ENCODE results near the gene MEGF8. TPM values are rescaled to one million over a fixed set of nuclear protein-coding genes. Genes with fewer than 3 reads are reported as not detected.

MEGF8 gene
- total and polyA plus RNA-seq, 4 donors, result 1.2 to 13.7 (median 9.4) TPM

DNA sequence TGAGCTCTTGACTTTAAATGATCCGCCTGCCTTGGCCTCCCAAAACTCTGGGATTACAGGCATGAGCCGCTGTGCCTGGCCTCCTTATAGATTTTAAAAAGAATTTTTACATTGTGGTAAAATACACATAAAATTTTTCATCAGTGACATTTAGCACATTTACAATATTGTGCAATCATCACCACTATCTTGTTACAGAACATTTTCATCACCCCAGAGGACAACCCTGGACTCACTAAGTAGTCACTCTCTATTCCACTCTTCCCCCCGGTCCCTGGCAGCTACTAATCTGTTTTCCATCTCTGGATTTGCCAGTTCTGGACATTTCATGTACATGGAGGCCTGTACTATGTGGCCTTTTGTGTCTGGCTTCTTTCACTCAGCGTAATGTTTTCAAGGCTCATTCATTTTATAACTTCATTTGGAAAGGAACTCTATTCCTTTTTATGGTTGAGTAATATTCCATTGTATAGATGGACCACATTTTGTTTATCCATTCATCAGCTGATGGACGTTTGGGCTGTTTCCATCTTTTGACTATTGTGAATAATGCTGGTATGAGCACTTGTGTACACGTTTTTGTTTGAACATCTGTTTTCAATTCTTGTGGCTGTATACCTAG lies 19.9 kb downstream of the MEGF8 start:
- Histone ChIP-seq H3K9ac (ENCODE audit: low read depth in 1 of 2, low read length in 2 of 2) (no peak overlapping the region), H3K27me3 (ENCODE audit: control insufficient read depth in 4 of 4, insufficient read depth in 4 of 4, low read length in 3 of 4) (no peaks in the 10 kb centered on the region), H3K4me1 (ENCODE audit: control insufficient read depth in 4 of 4, insufficient read depth in 4 of 4, low read length in 3 of 4) (no peaks in the 10 kb centered on the region), H3K27ac (ENCODE audit: low read depth in 1 of 2, low read length in 2 of 2) (no peak overlapping the region), H3K9me3 (ENCODE audit: control insufficient read depth in 4 of 4, low read length in 3 of 4) (no peaks in the 10 kb centered on the region), H3K36me3 (ENCODE audit: control insufficient read depth in 4 of 4, insufficient read depth in 3 of 4, low read depth in 1 of 4, low read length in 3 of 4) (peaks cover 2 to 12% (median 3%) of the 10 kb centered on the region in 4 donors), H3K4me3 (ENCODE audit: low read depth in 1 of 3, low read length in 3 of 3) (no peak overlapping the region)
- DNase-seq (ENCODE audit: low spot score), result no peak
- TF ChIP-seq YY1 (IDR thresholded peaks at IDR 0.05) (no peak), RXRA (IDR thresholded peaks at IDR 0.05) (no peak), TAF1 (conservative IDR thresholded peaks at IDR 0.05) (no peak), HNF4G (IDR thresholded peaks at IDR 0.05) (no peak), FOXA1 (IDR thresholded peaks at IDR 0.05) (no peak), EGR1 (IDR thresholded peaks at IDR 0.05; ENCODE audit: low read depth in 2 of 2) (no peak)
- TF ChIP-seq, protein P1, sequence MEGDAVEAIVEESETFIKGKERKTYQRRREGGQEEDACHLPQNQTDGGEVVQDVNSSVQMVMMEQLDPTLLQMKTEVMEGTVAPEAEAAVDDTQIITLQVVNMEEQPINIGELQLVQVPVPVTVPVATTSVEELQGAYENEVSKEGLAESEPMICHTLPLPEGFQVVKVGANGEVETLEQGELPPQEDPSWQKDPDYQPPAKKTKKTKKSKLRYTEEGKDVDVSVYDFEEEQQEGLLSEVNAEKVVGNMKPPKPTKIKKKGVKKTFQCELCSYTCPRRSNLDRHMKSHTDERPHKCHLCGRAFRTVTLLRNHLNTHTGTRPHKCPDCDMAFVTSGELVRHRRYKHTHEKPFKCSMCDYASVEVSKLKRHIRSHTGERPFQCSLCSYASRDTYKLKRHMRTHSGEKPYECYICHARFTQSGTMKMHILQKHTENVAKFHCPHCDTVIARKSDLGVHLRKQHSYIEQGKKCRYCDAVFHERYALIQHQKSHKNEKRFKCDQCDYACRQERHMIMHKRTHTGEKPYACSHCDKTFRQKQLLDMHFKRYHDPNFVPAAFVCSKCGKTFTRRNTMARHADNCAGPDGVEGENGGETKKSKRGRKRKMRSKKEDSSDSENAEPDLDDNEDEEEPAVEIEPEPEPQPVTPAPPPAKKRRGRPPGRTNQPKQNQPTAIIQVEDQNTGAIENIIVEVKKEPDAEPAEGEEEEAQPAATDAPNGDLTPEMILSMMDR (IDR thresholded peaks at IDR 0.05; ENCODE audit: low read depth, low read length, missing input control), result no peak
- TF ChIP-seq, protein P2, sequence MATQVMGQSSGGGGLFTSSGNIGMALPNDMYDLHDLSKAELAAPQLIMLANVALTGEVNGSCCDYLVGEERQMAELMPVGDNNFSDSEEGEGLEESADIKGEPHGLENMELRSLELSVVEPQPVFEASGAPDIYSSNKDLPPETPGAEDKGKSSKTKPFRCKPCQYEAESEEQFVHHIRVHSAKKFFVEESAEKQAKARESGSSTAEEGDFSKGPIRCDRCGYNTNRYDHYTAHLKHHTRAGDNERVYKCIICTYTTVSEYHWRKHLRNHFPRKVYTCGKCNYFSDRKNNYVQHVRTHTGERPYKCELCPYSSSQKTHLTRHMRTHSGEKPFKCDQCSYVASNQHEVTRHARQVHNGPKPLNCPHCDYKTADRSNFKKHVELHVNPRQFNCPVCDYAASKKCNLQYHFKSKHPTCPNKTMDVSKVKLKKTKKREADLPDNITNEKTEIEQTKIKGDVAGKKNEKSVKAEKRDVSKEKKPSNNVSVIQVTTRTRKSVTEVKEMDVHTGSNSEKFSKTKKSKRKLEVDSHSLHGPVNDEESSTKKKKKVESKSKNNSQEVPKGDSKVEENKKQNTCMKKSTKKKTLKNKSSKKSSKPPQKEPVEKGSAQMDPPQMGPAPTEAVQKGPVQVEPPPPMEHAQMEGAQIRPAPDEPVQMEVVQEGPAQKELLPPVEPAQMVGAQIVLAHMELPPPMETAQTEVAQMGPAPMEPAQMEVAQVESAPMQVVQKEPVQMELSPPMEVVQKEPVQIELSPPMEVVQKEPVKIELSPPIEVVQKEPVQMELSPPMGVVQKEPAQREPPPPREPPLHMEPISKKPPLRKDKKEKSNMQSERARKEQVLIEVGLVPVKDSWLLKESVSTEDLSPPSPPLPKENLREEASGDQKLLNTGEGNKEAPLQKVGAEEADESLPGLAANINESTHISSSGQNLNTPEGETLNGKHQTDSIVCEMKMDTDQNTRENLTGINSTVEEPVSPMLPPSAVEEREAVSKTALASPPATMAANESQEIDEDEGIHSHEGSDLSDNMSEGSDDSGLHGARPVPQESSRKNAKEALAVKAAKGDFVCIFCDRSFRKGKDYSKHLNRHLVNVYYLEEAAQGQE (IDR thresholded peaks at IDR 0.05), result no peak
- WGBS, result 92% methylated on average over 6 of the region's 6 CpGs

DNA sequence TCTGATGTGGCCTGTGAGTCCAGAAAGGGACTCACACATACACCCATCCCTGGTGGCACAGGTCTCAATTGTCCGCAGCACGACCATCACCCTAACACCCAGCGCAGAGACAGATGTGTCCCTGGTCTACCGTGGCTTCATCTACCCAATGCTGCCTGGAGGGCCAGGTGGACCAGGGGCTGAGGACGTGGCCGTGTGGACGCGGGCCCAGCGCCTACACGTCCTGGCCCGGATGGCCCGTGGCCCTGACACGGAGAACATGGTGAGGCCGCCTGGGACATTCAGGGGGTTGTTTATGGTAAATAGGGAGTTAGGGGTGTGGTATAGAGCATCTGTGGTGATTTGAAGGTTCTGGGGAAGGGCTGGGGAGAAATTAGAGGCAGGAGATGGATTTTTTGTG lies 22.8 kb downstream of the MEGF8 start:
- Histone ChIP-seq H3K9me3 (ENCODE audit: control insufficient read depth in 4 of 4, low read length in 3 of 4) (no peaks in the 10 kb centered on the region), H3K36me3 (ENCODE audit: control insufficient read depth in 4 of 4, insufficient read depth in 3 of 4, low read depth in 1 of 4, low read length in 3 of 4) (peaks cover 0 to 16% (median 5%) of the 10 kb centered on the region in 4 donors), H3K4me3 (ENCODE audit: low read depth in 1 of 3, low read length in 3 of 3) (no peak overlapping the region), H3K9ac (ENCODE audit: low read depth in 1 of 2, low read length in 2 of 2) (no peak overlapping the region), H3K4me1 (ENCODE audit: control insufficient read depth in 4 of 4, insufficient read depth in 4 of 4, low read length in 3 of 4) (no peaks in the 10 kb centered on the region), H3K27me3 (ENCODE audit: control insufficient read depth in 4 of 4, insufficient read depth in 4 of 4, low read length in 3 of 4) (no peaks in the 10 kb centered on the region), H3K27ac (ENCODE audit: low read depth in 1 of 2, low read length in 2 of 2) (no peak overlapping the region)
- no peak for TF ChIP-seq NR2F2 (IDR thresholded peaks at IDR 0.05)
- TF ChIP-seq, protein P2 (IDR thresholded peaks at IDR 0.05), result no peak
- TF ChIP-seq FOXA1 (IDR thresholded peaks at IDR 0.05), result no peak
- TF ChIP-seq, protein P1 (IDR thresholded peaks at IDR 0.05; ENCODE audit: low read depth, low read length, missing input control), result no peak
- TF ChIP-seq SP1 (IDR thresholded peaks at IDR 0.05), result no peak
- TF ChIP-seq RXRA (IDR thresholded peaks at IDR 0.05), result no peak
- TF ChIP-seq HNF4A (conservative IDR thresholded peaks at IDR 0.05), result no peak
- no peak for DNase-seq (ENCODE audit: low spot score)
- 95% methylated on average over 14 of the region's 14 CpGs for WGBS

Data from liver (tissue), 9 donors.